ENCODE measurements around the gene RASSF3.

RASSF3 gene

GRCh38 chr12:64680235-64680634, 69.9 kb downstream of the RASSF3 start:
- H3K27me3 ChIP-seq (ENCODE audit: insufficient read depth, poor library complexity, severe bottlenecking), result no peaks in the 10 kb centered on the region
- TF ChIP-seq, protein P1, sequence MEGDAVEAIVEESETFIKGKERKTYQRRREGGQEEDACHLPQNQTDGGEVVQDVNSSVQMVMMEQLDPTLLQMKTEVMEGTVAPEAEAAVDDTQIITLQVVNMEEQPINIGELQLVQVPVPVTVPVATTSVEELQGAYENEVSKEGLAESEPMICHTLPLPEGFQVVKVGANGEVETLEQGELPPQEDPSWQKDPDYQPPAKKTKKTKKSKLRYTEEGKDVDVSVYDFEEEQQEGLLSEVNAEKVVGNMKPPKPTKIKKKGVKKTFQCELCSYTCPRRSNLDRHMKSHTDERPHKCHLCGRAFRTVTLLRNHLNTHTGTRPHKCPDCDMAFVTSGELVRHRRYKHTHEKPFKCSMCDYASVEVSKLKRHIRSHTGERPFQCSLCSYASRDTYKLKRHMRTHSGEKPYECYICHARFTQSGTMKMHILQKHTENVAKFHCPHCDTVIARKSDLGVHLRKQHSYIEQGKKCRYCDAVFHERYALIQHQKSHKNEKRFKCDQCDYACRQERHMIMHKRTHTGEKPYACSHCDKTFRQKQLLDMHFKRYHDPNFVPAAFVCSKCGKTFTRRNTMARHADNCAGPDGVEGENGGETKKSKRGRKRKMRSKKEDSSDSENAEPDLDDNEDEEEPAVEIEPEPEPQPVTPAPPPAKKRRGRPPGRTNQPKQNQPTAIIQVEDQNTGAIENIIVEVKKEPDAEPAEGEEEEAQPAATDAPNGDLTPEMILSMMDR (IDR thresholded peaks at IDR 0.05; ENCODE audit: poor library complexity, severe bottlenecking), result no peak
- no peak overlapping the region for H3K4me3 ChIP-seq (ENCODE audit: severe bottlenecking)
- H3K4me1 ChIP-seq (ENCODE audit: insufficient read depth, poor library complexity, severe bottlenecking), result peaks cover 32% of the 10 kb centered on the region
- DNase-seq (ENCODE audit: low spot score) (no peak), ATAC-seq (ENCODE audit: low read depth) (peak; percentile 70)
- H3K27ac ChIP-seq (ENCODE audit: poor library complexity, severe bottlenecking), result peak overlapping the region; percentile 95
- H3K9me3 ChIP-seq (ENCODE audit: severe bottlenecking), result no peaks in the 10 kb centered on the region
- peaks cover 8% of the 10 kb centered on the region for H3K36me3 ChIP-seq (ENCODE audit: low read depth)

DNA sequence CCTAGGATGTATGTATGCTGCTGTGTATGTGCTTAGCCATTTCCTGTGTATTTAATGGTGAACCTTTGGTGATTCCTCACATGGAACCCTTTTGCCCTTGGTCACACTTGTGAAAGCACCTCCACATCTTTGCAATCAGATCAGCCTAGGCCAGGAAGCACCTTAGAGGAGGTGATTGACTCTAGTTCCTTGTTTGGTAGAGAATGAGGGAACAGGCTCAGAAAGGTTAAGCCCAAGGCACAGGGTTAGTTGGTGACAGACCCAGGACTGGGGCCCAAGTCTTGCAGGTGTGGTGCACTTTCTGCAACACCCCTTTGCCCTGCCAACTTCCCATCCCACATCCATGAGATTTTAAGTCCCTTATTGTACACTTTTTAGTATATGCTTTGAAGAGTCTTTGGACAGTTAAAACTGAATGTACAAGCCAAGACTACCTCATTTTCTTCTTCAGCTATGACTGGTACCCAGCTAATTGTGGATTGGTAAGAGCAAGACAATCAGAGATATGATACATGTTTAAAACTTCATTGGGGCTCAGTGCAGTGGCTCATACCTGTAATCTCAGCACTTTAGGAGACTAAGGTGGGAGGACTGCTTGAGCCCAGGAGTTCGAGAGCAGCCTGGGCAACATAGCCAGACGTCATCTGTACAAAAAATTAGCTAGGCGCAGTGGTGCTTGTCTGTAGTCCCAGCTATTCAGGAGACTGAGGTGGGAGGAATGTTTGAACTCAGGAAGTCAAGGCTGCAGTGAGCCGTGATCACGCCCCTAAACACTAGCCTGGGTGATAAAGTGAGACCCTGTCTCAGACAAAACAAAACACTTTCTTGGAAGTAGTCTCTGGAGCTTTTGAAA, 71.1 kb downstream of the RASSF3 start:
- TF ChIP-seq, protein P1 (IDR thresholded peaks at IDR 0.05; ENCODE audit: poor library complexity, severe bottlenecking), result no peak
- H3K27ac ChIP-seq (ENCODE audit: poor library complexity, severe bottlenecking), result peak overlapping the region; percentile 95
- no peak overlapping the region for H3K4me3 ChIP-seq (ENCODE audit: severe bottlenecking)
- ATAC-seq (ENCODE audit: low read depth), result no peak
- H3K27me3 ChIP-seq (ENCODE audit: insufficient read depth, poor library complexity, severe bottlenecking), result no peaks in the 10 kb centered on the region
- H3K4me1 ChIP-seq (ENCODE audit: insufficient read depth, poor library complexity, severe bottlenecking), result peaks cover 26% of the 10 kb centered on the region
- DNase-seq (ENCODE audit: low spot score), result no peak
- H3K36me3 ChIP-seq (ENCODE audit: low read depth), result peaks cover 13% of the 10 kb centered on the region
- H3K9me3 ChIP-seq (ENCODE audit: severe bottlenecking), result no peaks in the 10 kb centered on the region

GRCh38 chr12:64682572-64683277, 72.4 kb downstream of the RASSF3 start:
- ATAC-seq (ENCODE audit: low read depth) (no peak), DNase-seq (ENCODE audit: low spot score) (no peak)
- Histone ChIP-seq H3K36me3 (ENCODE audit: low read depth) (peaks cover 18% of the 10 kb centered on the region), H3K4me3 (ENCODE audit: severe bottlenecking) (no peak overlapping the region), H3K27me3 (ENCODE audit: insufficient read depth, poor library complexity, severe bottlenecking) (no peaks in the 10 kb centered on the region), H3K4me1 (ENCODE audit: insufficient read depth, poor library complexity, severe bottlenecking) (peaks cover 26% of the 10 kb centered on the region), H3K9me3 (ENCODE audit: severe bottlenecking) (no peaks in the 10 kb centered on the region), H3K27ac (ENCODE audit: poor library complexity, severe bottlenecking) (no peak overlapping the region)
- TF ChIP-seq, protein P1 (IDR thresholded peaks at IDR 0.05; ENCODE audit: poor library complexity, severe bottlenecking), result no peak

- H3K4me1 ChIP-seq (ENCODE audit: insufficient read depth, poor library complexity, severe bottlenecking), result peaks cover 18% of the 10 kb centered on the region
- no peak overlapping the region for H3K4me3 ChIP-seq (ENCODE audit: severe bottlenecking)
- H3K36me3 ChIP-seq (ENCODE audit: low read depth), result peaks cover 26% of the 10 kb centered on the region
- no peak overlapping the region for H3K27ac ChIP-seq (ENCODE audit: poor library complexity, severe bottlenecking)
- H3K9me3 ChIP-seq (ENCODE audit: severe bottlenecking), result no peaks in the 10 kb centered on the region
- TF ChIP-seq, protein P1 (IDR thresholded peaks at IDR 0.05; ENCODE audit: poor library complexity, severe bottlenecking), result no peak
- ATAC-seq (ENCODE audit: low read depth) (no peak), DNase-seq (ENCODE audit: low spot score) (no peak)
- no peaks in the 10 kb centered on the region for H3K27me3 ChIP-seq (ENCODE audit: insufficient read depth, poor library complexity, severe bottlenecking)
These were observed 73.7 kb downstream of the RASSF3 start for GRCh38 chr12:64683816-64684543.
